HEK293T (cell line): ENCODE data around the gene C3orf85.

Experiments
- CTCF ChIA-PET: fragments of 350-600 bp; formaldehyde crosslinking; extraction: SDS; loops from one replicate; lab custom pipeline; 2021; ENCODE audit warnings: antibody characterized with exemption, inconsistent platforms; lab: Yijun Ruan, JAX
- POLR2A ChIA-PET: fragments of 350-600 bp; formaldehyde crosslinking; extraction: SDS; loops from one replicate; lab custom pipeline; 2020; ENCODE audit warnings: antibody characterized with exemption, inconsistent platforms; lab: Yijun Ruan, JAX
- DNase-seq: peaks from one replicate; pipeline ENCODE4 v3.0.0; 2012; ENCODE audit warnings: mixed read lengths; ENCODE audit errors: extremely low spot score
- ARNT ChIP-seq: fragments of 450-650 bp; IDR thresholded peaks from 2 replicates; pipeline ENCODE4 v1.6.1; 2017; ENCODE audit warnings: mild to moderate bottlenecking
- BHLHE40 ChIP-seq: fragments of 450-650 bp; IDR thresholded peaks from 2 replicates; pipeline ENCODE4 v1.6.1; 2016; ENCODE audit warnings: mild to moderate bottlenecking, moderate library complexity, borderline replicate concordance
- CTBP1 ChIP-seq: fragments of 450-650 bp; IDR thresholded peaks from 2 replicates; pipeline ENCODE4 v1.6.1; 2016; ENCODE audit warnings: borderline replicate concordance
- ELF4 ChIP-seq: fragments of 450-650 bp; IDR thresholded peaks from 2 replicates; pipeline ENCODE4 v1.6.1; 2017; ENCODE audit warnings: antibody characterized with exemption
- FOXA1 ChIP-seq: fragments of 450-650 bp; IDR thresholded peaks from 2 replicates; pipeline ENCODE4 v1.6.1; 2016; ENCODE audit warnings: mild to moderate bottlenecking
- FOXK2 ChIP-seq: fragments of 450-650 bp; IDR thresholded peaks from 2 replicates; pipeline ENCODE4 v1.6.1; 2016; ENCODE audit warnings: mild to moderate bottlenecking
- FOXM1 ChIP-seq: fragments of 450-650 bp; IDR thresholded peaks from 2 replicates; pipeline ENCODE4 v1.6.1; 2017; ENCODE audit warnings: mild to moderate bottlenecking, borderline replicate concordance
- HDGF ChIP-seq: fragments of 450-650 bp; IDR thresholded peaks from 2 replicates; pipeline ENCODE4 v1.6.1; 2017; ENCODE audit warnings: antibody characterized with exemption, borderline replicate concordance
- L3MBTL2 ChIP-seq: fragments of 450-650 bp; conservative IDR thresholded peaks from 2 replicates; pipeline ENCODE4 v1.6.1; 2016; ENCODE audit warnings: mild to moderate bottlenecking
- LEF1 ChIP-seq: fragments of 450-650 bp; IDR thresholded peaks from 2 replicates; pipeline ENCODE4 v1.6.1; 2017; ENCODE audit warnings: mild to moderate bottlenecking, borderline replicate concordance
- NFRKB ChIP-seq: fragments of 450-650 bp; IDR thresholded peaks from 2 replicates; pipeline ENCODE4 v1.6.1; 2016; ENCODE audit warnings: mild to moderate bottlenecking, moderate library complexity
- SP1 ChIP-seq: fragments of 450-650 bp; IDR thresholded peaks from 2 replicates; pipeline ENCODE4 v1.6.1; 2017
- SUZ12 ChIP-seq: fragments of 450-650 bp; IDR thresholded peaks from 2 replicates; pipeline ENCODE4 v1.6.1; 2016; ENCODE audit warnings: mild to moderate bottlenecking
- TARDBP ChIP-seq: fragments of 450-650 bp; IDR thresholded peaks from 2 replicates; pipeline ENCODE4 v1.6.1; 2016
- ZNF384 ChIP-seq: fragments of 450-650 bp; IDR thresholded peaks from 2 replicates; pipeline ENCODE4 v1.6.1; 2016
- TF ChIP-seq, protein P1 (sequence below): fragments of 450-650 bp; IDR thresholded peaks from 2 replicates; pipeline ENCODE4 v1.6.1; 2016

C3orf85 gene

DNA sequence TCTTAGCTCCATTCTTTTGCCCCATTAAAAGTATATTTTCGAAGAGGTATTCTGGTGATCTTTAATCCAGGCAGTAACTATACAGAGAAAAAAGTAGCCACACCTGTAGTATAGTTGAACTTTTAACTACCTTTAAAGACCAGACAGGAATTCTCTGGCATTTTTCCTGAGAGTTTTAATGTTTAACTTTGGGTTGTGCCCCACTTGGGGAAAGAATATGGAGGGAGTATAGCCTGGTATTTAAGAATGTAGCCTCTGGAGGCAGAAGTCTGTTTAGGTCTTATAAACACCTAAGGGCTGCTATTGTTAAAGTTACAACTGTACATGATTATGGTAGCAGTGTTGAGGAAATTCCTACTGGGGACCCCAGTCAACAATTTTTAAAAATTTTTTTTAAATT lies 19.3 kb downstream of the C3orf85 start:
- TF ChIP-seq FOXA1 (no peak), HDGF (no peak), CTBP1 (no peak), TARDBP (no peak), FOXK2 (no peak), ZNF384 (no peak), ELF4 (no peak), L3MBTL2 (no peak), FOXM1 (no peak)
- TF ChIP-seq, protein P1, sequence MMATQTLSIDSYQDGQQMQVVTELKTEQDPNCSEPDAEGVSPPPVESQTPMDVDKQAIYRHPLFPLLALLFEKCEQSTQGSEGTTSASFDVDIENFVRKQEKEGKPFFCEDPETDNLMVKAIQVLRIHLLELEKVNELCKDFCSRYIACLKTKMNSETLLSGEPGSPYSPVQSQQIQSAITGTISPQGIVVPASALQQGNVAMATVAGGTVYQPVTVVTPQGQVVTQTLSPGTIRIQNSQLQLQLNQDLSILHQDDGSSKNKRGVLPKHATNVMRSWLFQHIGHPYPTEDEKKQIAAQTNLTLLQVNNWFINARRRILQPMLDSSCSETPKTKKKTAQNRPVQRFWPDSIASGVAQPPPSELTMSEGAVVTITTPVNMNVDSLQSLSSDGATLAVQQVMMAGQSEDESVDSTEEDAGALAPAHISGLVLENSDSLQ: no peak
- ChIA-PET CTCF (no interaction called here), POLR2A (no interaction called here)
- no peak for DNase-seq

DNA sequence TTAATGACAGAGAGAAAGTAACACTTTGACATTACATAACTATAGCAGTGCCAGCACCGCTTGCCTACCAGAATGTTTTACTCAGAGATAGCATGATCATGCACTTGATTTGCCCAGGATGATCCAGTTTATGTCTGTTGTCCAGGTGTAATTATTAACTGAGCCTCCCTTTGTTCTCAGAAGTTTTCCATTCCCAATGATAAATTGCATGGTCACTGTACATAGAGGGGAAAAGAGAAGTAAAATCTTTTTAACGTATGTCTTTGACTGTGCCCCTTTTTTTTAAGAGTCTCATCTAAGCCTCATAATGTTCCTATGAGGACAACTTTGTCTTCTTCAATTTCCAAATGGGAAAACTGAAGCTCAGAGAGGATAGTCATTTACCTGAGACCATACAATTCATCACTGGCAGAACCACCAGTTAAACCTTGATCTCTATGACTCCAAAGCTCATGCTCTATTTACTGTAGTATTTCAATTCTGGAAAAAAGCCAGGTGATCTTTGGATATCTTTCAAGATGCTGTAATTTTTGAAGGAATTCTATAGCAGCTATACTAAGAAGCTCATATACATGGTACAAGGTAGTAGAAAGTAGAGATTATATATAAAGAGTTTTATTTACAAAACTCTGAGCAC lies 25.1 kb downstream of the C3orf85 start:
- ChIA-PET CTCF (no interaction called here), POLR2A (no interaction called here)
- no peak for TF ChIP-seq L3MBTL2
- TF ChIP-seq TARDBP: no peak
- no peak for TF ChIP-seq CTBP1
- TF ChIP-seq HDGF: no peak
- no peak for DNase-seq

DNA sequence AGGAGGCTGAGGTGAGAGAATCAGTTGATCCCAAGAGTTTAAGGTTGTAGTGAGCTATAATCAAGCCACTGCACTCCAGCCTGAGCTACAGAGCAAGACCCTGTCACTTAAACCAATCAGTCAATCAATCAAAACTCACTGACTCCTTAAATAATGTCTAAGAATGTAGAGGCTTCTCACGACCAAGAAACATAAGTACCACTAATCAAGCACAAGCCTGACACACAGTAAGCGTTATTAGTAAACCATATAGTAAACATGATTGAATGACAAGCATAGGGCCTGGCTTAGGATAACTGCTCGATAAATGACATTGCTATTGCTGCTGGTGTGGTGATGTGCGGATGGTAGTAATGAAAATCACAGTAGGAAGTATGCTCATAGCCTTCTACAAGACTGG lies 29.4 kb downstream of the C3orf85 start:
- TF ChIP-seq ARNT (no peak), NFRKB (no peak), ZNF384 (no peak), TARDBP (no peak), FOXA1 (no peak), L3MBTL2 (no peak), LEF1 (no peak), SUZ12 (no peak), FOXM1 (no peak)
- TF ChIP-seq, protein P1: no peak
- CTCF ChIA-PET: no interaction called here
- no peak for DNase-seq
- POLR2A ChIA-PET: no interaction called here

DNA sequence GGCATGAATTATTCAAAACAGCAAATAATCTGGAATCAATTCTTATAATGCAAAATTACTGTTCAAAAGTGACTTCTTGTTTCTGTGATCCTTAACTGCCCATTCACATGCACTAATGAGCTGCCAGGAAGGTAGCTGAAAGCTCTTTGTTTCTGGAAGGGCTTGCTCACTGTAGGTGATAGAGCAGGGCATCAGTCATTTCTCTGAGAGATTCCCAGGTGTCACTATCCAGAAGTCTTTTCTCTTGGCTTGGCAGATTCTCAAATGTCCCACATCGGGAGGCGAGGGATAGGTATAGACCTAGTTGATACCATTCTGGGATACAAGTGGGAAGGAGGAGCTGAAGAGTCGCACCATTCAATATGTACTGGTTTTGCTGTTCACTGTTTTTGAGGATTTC lies 35.0 kb downstream of the C3orf85 start:
- ChIA-PET POLR2A (no interaction called here), CTCF (interaction anchor here (0.6 kb wide), 1 partner anchor 51 kb away, joined by 3 read pairs; no protein-coding TSS in a partner anchor)
- no peak for DNase-seq
- no peak for TF ChIP-seq NFRKB
- no peak for TF ChIP-seq ARNT
- TF ChIP-seq LEF1: no peak
- TF ChIP-seq BHLHE40: no peak
- TF ChIP-seq SP1: no peak
- no peak for TF ChIP-seq FOXK2
- no peak for TF ChIP-seq SUZ12
- TF ChIP-seq TARDBP: no peak
- TF ChIP-seq ELF4: no peak
- no peak for TF ChIP-seq L3MBTL2
- TF ChIP-seq FOXA1: no peak
- TF ChIP-seq, protein P1: no peak
- no peak for TF ChIP-seq FOXM1
- TF ChIP-seq ZNF384: no peak
- no peak for TF ChIP-seq CTBP1
- TF ChIP-seq HDGF: no peak

DNA sequence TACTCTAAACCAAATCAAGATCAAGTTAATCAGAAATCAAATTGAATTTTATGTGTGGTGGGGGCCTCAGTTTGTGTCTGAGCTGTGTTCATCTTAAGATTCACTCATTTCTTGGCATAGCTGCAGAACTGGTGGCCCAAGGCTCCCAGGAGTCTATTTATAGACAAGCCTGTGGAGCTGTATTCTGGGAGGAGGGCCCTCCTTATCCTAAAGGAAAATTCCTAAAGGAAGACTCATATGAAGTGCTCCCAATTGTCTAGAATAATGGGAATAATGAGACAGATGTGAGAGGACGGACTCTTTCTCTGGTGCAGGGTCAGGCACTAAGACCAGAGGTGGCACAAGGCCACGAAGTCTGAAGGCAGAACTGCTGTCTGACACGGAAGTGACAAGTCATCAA lies 38.9 kb downstream of the C3orf85 start:
- TF ChIP-seq LEF1: no peak
- CTCF ChIA-PET: no interaction called here
- DNase-seq: no peak
- POLR2A ChIA-PET: no interaction called here

DNA sequence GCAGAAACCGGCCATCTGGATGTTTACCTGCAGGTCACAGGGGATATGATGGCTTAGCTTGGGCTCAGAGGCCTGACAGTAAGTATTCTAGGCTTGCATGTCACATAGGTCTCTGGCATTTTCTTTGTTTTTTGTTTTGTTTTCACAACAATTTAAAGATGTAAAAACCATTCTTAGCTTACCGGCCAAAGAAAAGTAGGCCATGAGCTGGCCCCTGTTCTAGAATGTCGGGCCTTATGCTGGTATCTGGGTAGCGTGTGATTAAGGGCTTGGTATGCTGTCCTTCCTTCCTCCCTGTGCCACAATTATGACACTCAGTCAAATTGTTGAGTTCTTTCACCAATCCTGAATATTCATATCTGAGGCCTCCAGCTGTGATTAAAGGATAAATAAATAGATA lies 40.2 kb downstream of the C3orf85 start:
- TF ChIP-seq BHLHE40 (no peak), ELF4 (no peak), FOXA1 (no peak), LEF1 (no peak), L3MBTL2 (no peak), FOXK2 (no peak)
- TF ChIP-seq, protein P1: no peak
- DNase-seq: no peak
- POLR2A ChIA-PET: no interaction called here
- CTCF ChIA-PET: interaction anchor here (1.2 kb wide), 1 partner anchor 9 kb away, joined by 3 read pairs; no protein-coding TSS in a partner anchor

DNA sequence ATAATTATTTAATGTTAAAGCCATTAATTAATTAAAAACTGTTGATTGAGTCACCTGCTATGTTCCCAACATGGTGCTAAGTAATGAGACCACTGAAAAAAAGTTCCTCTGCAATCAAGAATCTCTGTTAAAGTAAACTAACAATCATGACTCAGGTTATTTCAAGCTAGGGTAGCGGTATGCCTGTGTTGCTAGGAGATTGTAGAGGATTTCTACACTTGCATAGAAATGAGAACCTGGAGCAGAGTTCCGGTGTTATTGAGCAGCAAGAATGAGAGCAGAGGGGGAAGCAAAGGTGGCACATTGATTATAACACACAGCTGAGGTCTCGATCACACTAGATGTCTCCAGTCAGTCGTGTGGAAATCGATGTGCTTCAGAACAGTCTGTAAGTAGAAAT lies 41.4 kb downstream of the C3orf85 start:
- TF ChIP-seq FOXK2: no peak
- no peak for TF ChIP-seq ZNF384
- no peak for TF ChIP-seq SP1
- CTCF ChIA-PET: interaction anchor here (1.2 kb wide), 1 partner anchor 10 kb away, joined by 3 read pairs; no protein-coding TSS in a partner anchor
- POLR2A ChIA-PET: no interaction called here
- DNase-seq: no peak
